ENCODE results near the gene PRR12. TPM values are rescaled to one million over a fixed set of nuclear protein-coding genes. Genes with fewer than 3 reads are reported as not detected.
A peak's percentile ranks its signal among the peaks of the same experiment; 100 is the strongest.

PRR12 gene
- polyA plus RNA-seq, 4 donors: 15.4 to 31.1 (median 20.3) TPM

DNA sequence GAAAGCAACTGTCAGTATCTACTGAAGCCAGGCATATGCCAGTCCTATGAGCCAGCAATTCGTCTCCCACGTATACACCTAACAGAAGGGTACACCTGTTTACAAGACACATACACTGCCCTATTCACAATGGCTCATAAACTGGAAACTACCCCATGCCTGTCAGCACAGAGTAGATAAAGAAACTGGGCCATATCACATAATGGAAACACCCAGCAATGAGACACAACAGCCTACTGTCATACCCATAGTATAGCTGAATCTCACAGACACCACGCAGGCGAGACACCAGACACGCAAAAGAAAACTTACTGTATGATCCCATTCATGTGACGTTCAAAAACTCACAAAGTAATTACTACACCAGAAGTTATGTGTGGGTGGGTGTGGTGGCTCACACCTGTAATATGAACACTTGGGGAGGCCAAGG is 26.4 kb upstream of the PRR12 start:
- DNase-seq (ENCODE audit: low read depth in 4 of 4, low spot score in 3 of 4): no peak

DNA sequence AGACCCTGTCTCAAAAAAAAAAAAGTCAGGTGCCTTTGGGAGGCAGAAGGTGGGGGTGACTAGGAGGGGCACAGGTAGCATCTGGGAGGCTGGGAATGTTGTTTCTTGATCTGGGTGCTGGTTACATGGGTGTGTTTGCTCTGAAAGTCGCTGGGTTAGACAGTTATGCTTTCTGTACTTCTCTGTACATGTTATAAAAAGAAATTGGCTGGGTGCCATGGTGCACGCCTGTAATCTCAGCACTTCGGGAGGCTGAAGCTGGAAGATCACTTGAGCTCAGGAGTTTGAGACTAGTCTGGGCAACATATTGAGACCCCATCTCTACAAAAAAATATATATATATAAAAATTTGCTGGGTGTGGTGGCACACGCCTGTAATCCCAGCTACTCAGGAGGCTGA is 25.7 kb upstream of the PRR12 start:
- no peak for DNase-seq (ENCODE audit: low read depth in 4 of 4, low spot score in 3 of 4)

DNA sequence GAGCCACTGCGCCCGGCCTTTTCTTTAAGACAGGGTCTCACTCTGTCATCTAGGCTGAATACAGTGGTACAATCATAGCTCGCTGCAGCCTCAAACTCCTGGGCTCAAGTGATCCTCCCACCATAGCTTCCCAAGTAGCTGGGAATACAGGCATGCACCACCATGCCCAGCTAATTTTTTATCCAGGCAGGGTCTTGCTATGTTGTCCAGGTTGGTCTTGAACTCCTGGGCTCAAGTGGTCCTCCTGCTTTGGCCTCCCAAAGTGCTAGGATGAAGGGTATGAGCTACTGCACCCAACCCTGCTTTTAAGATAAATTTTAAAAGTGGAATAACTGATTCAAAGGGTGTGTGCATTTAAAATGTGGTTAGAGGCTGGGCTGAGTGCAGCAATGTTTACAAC is 24.7 kb upstream of the PRR12 start:
- no peak for DNase-seq (ENCODE audit: low read depth in 4 of 4, low spot score in 3 of 4)

DNA sequence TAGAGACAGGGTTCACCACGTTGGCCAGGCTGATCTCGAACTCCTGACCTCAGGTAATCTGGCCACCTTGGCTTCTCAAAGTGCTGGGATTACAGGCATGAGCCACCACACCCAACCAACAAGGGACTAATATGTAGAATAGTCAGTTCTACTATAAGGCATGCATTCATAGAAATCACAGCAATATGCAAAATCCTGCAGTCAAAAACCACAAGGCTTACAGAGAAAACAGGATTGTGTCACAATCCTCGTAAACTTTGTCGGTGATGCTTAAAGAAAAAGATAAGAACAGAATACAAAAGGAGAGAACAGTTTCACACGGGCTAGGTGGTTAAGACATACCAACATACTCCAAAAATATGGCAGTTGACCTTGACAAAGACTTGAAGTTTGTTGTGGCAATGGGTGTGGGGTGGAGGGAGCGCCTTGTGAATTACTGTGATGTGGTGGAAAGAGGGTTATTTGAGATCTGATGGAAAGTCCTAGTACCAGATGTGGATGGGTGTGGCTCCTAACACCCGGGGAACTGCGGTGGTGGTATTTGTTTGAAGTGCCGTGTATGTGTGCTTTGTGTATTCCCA is 23.0 kb upstream of the PRR12 start:
- DNase-seq (ENCODE audit: low read depth in 4 of 4, low spot score in 3 of 4): no peak

DNA sequence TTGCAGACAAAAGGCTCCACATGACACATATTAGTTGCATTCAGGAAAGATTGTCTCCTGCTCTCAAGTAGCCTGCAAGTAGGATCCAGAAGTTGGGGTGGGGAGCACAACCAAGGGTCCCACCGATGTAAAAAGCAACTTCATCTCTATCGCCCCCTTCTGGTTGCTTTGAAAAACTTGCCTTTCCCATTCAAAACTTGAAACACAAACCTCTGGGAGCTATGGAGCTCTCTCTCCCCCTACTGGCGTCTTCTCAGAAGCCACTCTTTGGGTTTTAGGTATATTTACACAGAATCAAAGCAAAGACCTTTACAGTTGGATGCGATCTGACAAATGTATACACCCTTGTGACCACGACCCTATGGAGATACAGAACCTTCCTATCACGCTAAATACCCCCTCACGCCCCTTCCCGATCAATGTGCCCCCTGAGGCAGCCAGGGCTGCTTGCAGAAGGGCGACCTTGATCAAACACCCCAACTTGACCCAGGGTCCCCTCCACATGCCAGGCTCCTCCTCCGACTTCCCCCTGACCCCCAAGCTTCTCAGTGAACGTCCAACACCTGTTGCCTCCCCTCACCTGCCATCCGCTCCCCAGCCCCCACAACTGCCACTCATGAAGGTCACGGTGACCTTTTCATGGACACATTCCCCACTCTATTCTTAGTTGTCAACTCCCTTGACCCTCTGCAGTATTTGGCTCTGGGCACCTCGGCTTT is 20.7 kb upstream of the PRR12 start:
- DNase-seq (ENCODE audit: low read depth in 4 of 4, low spot score in 3 of 4): no peak

DNA sequence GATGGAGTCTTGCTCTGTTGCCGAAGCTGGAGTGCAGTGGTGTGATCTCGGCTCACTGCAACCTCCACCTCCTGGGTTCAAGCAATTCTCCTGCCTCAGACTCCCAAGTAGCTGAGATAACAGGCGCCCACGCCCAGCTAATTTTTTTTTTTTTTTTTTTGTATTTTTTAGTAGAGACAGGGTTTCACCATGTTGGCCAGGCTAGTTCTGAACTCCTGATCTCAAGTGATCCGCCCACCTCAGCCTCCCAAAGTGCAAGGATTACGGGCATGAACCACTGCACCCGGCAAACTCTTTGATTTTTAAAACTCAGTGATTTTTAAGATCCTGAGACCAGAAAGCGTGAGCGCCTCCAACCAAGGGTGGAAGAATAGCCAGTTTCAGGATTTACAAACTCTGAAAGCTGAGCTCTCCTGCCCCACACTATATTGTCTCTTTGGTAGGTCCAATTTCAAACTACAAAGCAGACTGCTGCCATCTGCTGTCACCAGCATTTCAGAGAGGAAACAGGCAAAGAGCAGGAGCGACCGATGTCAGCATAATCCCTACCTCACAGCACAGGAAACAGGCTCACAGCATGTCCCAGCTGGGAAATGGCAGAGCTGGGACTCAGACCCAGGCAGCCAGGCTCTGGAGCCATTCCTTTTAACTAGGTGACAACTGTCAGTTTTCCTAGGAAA is 19.8 kb upstream of the PRR12 start:
- DNase-seq (ENCODE audit: low read depth in 4 of 4, low spot score in 3 of 4): no peak

DNA sequence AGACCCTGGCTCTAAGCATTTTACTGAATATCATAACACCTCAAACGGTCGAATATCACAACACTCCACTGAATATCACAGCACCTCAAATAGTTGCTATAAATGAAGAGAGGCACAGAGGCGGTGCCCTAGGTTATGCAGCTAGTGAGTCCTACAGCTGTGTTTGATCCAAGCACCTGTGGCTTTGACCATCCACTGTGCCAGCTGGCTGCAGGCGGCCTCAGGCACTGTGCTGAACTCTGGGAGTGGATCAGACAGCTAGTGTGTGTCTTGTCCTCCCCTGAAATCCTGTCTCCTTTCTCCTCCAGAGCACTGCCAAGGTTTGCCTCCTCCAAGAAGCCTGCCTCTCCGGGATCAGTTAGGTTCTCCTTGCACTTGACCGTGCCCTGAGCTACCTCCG is 18.0 kb upstream of the PRR12 start:
- no peak for DNase-seq (ENCODE audit: low read depth in 4 of 4, low spot score in 3 of 4)

DNA sequence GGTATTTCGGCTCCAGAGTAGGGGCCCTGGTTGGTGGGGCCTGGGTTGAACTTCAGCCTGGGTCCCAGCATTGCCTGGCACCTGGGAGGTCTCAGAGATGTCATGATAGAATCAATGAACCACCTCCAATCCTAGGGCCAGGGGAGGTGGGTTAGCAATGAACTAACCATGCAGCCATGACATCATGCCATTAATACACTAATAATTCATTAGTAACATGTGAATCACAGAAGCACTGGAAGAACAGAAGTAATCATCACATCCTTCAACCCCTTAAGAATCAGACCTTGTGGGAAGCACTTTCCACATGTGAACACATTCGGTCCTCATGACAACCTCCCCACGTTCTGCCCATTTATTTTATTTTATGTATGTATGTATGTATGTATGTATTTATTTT is 17.6 kb upstream of the PRR12 start:
- no peak for DNase-seq (ENCODE audit: low read depth in 4 of 4, low spot score in 3 of 4)

DNA sequence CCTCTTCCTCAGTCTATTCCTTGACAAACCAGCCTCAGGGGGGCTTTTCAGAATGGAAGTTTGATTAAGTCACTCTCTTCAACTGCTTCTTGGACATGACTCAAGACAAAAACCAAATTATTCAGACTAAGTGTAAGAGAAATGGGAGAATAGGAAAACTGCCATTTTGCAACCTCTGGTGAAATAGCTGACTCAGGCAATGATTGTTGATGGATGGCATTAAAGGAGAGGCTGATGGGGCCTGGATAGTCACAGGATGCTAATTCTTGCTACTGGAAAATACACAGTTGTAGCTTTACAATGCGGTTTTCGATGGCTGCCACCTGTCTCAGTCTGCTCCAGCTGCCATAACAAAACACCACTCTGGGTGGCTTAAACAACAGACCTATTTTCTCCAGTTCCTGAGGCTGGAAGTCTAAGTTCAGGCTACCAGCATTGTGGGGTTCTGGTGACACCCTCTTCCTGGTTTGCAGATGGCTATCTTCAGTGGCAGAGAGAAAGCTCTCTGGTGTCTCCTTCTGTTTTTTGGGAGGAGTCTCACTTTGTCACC is 16.7 kb upstream of the PRR12 start:
- DNase-seq (ENCODE audit: low read depth in 4 of 4, low spot score in 3 of 4): no peak

DNA sequence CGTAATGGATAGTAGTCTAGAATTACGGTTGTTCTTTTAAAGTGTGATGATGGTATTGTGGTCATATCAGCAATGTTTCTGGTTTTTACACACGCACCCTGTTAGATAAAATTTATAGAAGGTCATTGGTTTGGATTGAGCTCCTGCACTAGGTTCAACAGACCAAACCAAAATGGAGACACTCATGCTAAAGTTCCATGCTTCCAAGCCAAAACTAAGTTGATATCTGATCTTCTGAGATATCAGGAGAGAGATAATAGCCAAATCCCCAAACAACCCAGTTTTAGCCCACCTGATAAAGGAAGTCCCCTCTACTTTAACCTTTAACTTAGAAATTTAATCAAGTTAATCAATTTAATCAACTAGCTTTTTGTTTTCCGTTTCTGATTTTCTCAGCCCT is 11.8 kb upstream of the PRR12 start:
- DNase-seq (ENCODE audit: low read depth in 4 of 4, low spot score in 3 of 4): no peak

DNA sequence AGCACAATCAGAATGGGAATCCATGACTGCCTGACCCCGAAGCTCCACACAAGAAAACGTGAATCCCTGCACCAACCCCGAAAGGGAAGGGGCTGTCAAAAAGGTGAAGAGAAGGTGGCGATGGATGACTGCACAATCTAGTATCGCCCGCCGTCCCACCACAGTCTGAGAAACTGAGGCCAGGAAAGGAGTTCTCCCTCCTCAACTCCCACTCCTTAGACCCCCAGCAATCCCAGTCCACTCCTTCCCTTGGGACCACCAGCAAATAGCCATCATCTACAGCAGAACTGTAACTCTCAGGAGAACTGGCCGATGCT is 11.1 kb upstream of the PRR12 start:
- DNase-seq (ENCODE audit: low read depth in 4 of 4, low spot score in 3 of 4): no peak

DNA sequence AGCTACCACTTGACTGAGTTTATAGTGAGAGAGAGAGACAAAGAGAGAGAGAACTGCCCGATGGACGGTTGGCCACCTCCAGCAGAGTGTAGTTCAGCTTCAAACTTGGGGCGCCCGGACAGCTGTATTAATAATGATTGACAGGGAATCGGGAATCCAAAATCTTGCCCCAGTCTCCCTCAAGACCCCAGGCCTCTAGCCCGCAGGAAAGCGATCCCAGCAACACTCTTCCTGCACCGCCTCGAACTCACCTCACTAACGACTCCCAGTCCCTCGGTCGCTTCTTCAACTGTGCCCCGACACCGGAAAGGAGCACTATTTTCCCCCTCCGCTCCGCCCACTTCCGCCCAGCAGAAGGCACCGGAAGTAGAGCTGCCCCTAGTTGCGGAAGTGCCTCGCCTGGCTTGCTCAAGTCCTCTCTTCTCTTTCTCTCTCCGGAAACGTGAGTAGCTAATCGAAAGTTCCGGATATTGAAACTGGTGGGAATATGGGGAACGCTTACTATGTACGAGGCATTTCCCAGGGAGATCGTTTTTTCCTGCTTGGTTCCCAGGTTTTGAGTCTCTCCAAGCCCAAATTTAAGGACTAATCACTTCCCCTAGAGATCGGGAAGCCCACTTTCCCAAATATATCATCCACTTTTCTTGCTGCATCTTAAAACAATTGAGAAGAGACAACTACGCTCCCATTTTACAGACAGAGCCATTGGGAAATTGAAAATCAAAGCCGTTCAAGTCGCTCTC is 10.5 kb upstream of the PRR12 start, which contains the start of gene NOSIP:
TSS of gene NOSIP (minus strand) at position 293 of the 743 bp plus-strand sequence. CDS start 19,865 bp downstream, outside the sequence.
- DNase-seq (ENCODE audit: low read depth in 4 of 4, low spot score in 3 of 4): peak; percentile 85 to 94 (median 93)

DNA sequence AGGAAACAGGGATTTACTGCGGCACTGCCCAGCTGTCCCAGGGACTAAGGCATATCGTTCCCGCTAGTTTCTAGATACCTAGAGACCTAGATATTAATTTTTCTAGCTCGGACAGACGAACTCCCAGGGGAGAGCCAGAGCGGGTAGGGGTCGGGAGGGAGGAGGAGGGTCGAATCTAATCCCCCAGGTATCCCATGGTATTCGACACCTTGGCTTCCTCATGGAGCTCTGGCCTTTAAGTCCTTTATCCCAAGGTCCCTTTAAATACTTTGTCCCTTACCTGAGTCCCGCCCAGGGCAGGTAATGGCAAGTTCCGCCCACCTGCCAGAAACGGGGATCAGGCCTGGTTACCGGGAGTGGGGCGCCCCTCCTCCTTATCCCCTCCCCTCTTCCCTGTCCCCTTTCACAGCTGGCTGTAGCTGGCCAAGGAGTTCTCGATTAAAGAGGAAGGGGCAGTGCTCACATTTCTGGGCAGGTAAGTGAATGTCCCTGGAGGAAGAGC is 9.9 kb upstream of the PRR12 start, which contains the start of gene PRRG2:
TSS of gene PRRG2 (plus strand) at position 310 of the 502 bp plus-strand sequence. CDS start 1,904 bp downstream, outside the sequence.
- DNase-seq (ENCODE audit: low read depth in 4 of 4, low spot score in 3 of 4): no peak

DNA sequence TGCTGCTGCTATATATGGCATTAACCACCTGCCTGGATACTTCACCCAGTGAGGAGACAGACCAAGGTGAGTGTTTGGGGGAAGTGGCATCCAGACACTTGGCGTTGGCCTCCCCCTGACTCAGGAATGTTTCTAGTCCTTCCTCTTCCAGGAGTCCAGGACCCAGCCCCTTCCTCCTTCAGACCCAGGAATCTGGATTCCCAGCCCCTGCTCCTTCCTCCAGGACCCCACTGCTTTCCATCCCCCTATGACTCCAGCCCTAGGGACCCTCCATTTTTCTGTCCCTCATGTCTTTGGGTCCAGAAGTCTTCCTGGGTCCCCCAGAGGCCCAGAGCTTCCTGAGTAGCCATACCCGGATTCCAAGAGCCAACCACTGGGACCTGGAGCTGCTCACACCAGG is 7.7 kb upstream of the PRR12 start:
- DNase-seq (ENCODE audit: low read depth in 4 of 4, low spot score in 3 of 4): no peak

DNA sequence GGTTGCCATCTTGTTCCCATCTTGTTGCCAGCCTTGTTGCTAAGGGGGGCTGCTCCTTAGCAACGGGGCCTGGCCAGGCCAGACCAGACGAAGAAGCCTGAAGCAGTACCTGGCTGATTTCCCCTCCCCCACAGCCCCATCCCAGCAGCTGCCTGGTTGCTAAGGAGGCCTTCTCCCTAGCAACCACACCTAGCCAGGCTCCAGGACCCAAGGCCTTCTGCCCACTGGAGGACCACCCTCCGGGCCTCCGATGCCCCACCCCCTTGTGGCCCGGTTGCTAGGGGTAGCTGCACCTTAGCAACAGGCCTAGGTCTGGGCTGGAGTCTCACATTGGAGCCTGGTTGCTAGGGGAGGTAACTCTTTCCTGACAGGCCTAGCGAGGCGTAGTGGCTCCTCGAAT is 6.0 kb upstream of the PRR12 start:
- DNase-seq (ENCODE audit: low read depth in 4 of 4, low spot score in 3 of 4): no peak

DNA sequence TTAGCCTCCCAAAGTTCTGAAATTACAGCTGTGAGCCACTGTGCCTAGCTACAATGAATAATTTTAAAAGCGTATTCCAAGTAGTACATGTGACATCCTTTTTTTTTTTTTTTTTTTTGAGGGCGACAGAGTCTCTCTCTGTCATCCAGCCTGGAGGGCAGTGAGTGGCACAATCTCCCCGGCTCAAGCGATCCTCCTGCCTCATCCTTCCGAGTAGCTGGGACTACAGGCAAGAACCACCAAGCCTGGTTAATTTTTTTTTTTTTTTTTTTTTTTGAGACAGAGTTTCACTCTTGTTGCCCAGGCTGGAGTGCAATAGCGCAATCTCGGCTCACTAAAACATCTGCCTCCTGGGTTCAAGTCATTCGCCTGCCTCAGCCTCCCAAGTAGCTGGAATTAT is 3.8 kb upstream of the PRR12 start:
- no peak for DNase-seq (ENCODE audit: low read depth in 4 of 4, low spot score in 3 of 4)

DNA sequence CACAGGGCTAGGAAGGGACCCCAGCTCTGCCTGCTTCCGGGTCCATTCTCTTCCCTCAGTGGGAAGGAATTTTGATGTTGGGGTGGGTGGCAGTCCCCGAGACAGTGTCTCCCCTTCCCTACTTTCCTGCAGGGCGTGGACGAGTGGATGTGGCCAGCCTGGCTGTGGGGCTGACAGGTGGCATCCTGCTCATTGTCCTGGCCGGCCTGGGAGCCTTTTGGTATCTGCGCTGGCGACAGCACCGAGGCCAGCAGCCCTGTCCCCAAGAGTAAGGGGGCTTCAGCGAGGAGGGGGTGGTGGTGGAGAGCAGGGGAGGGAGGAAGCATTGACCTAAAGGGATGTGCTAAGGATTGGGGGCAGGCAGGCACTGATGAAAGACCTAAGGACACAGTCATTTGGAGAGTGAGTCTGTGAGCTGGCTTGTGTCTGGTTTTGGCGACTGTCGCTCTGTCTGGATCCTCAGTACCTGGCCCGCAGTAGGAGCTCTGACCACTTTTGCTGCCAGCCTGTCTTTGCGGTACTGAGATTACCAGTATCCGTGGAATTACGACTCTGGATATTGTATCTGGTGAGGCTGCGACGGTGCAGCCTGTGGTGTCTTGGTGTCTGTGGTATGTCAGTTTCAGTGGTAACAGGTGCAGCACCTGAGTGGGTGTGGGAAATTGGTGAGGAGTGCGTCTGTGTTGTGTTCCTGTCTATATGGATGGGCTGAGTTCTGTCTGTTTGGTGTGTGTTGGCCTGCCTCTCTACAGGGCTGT is 2.4 kb upstream of the PRR12 start:
- no peak for DNase-seq (ENCODE audit: low read depth in 4 of 4, low spot score in 3 of 4)

DNA sequence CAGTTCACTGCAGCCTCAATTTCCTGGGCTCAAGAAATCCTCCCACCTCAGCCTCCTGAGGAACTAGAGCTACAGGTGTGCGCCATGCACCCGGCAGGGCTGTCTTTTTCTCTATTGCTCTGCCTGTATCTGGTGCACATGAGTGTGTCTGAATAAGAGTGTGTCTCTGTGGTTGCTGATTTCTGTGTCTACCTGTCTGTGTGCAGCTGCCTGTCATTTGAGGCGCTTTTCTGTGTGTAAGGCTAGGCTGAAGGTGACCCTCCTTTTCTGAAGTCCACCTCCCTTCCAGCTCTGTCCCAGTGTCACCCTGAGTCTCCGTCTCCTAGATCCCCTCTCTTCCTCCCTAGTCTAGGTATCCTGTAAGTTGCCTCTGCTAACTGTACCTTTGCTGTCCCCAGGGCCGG is 1.5 kb upstream of the PRR12 start:
- no peak for DNase-seq (ENCODE audit: low read depth in 4 of 4, low spot score in 3 of 4)

DNA sequence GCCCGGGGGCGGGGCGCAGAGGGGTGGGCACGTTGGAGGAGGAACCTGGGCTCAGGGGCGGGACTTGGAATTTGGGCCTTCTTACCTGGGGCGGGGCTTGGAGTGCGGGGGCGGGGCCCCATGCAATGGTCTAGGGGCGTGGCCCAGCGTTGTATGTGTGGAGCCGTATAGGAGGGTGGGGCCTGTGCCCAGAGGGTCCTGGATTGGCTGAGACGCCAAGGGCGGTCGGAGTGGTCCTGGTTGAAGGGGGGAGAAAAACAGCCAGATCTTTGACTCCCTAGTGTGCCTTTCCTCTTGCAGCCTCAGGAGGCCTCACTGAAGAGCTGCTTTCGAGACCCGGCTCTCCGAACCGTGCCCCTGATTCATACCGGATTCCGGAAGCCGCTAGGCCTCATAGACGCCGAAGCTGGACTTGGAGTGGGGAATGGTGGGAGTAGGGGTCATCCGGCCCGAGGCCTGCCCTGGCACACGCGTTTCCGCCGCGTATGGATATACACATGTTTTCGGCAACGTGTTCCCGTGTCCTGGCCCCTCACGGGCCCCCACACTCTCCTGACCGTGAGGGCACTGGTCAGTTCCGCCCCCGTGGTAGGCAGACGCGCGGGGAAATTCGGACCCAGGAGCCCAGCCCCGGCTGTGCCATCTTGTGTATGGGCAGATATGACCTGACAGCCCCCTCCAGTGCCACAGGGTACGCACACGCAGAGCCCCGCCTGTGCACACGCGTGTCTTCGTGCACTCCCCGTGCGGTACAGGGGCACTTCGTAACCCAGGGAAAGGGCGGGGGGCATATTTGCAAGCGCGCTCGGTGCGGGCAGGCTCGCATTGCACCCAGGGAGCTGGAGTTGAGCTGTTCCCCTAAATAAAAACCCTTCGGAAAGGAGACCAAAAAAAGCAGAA is 661 bp upstream of the PRR12 start:
- DNase-seq (ENCODE audit: low read depth in 4 of 4, low spot score in 3 of 4): peak; percentile 84 to 91 (median 90)
